H1 (cell line): ENCODE data around the gene CHRNG. TPM values are rescaled to one million over a fixed set of nuclear protein-coding genes. Genes with fewer than 3 reads are reported as not detected.

Experiments
- CEBPB ChIP-seq: IDR thresholded peaks from 2 replicates; pipeline ENCODE4 v1.6.1; 2012; ENCODE audit warnings: low read depth, low read length
- CREB1 ChIP-seq: IDR thresholded peaks from 2 replicates; pipeline ENCODE4 v1.6.1; 2012; ENCODE audit warnings: inconsistent platforms
- KDM4A ChIP-seq: IDR thresholded peaks from one replicate; pipeline ENCODE4 v1.7.1; 2012; ENCODE audit warnings: low read depth, mild to moderate bottlenecking, moderate library complexity, low read length, inconsistent platforms; ENCODE audit not compliant: severe bottlenecking
- RXRA ChIP-seq: IDR thresholded peaks from 2 replicates; pipeline ENCODE4 v1.6.1; 2011; ENCODE audit warnings: low read depth, mild to moderate bottlenecking, low read length, moderate library complexity; ENCODE audit not compliant: insufficient read depth
- SIN3A ChIP-seq, 2 experiments: IDR thresholded peaks in 1 of 2; conservative IDR thresholded peaks in 1 of 2; 2 replicates each; pipeline ENCODE4 v1.6.1; 2011 to 2012; ENCODE audit warnings: low read length in 2 of 2, improper control_type of control experiment in 1 of 2, low read depth in 1 of 2, mild to moderate bottlenecking in 1 of 2
- SP1 ChIP-seq: IDR thresholded peaks from 2 replicates; pipeline ENCODE4 v1.6.1; 2011; ENCODE audit warnings: low read depth, low read length
- TBP ChIP-seq: IDR thresholded peaks from 2 replicates; pipeline ENCODE4 v1.6.1; 2011; ENCODE audit warnings: low read depth, low read length, improper control_type of control experiment
- polyA plus RNA-seq, 7 experiments: library from polyadenylated mRNA; depleted of rRNA in 3 of 7; stranded (reverse) in 5 of 7; unstranded in 2 of 7; fragments of >200 nt in 5 of 7; fragments of 200-250 nt in 2 of 7; gene quantifications; 1 replicate in 5 of 7; 2 replicates in 1 of 7; 4 replicates in 1 of 7; pipeline versions ENCODE4 v1.2.1 to v1.2.3, GENCODE V29; 2011 to 2013; ENCODE audit warnings: missing spikeins in 2 of 7, mixed read lengths in 2 of 7
- total RNA-seq: library from RNA; stranded (reverse); fragmentation: NEBNext Ultra II Directional; extraction: Animal tissue kit (Norgen Biotek cat#: 25700); gene quantifications from 2 replicates; pipeline ENCODE4 v1.2.1, GENCODE V29; 2021

CHRNG gene
- total and polyA plus RNA-seq, 2 of the 8 experiments (the other 6 are each of a cell fraction or from before 2014, with no cell fraction given), result 0.05 TPM; not detected in 1

GRCh38 chr2:232502911-232503808, 36.3 kb upstream of the CHRNG start (continued):
- no peak for TF ChIP-seq SP1
- no peak for TF ChIP-seq CEBPB
- peak; percentile 18; the same call in 1 of the 2 replicates for TF ChIP-seq TBP
- peak; percentile 96 for TF ChIP-seq CREB1
- no peak for TF ChIP-seq RXRA
- 0 out of 4 replicates have a peak, but pooled peaks of 1 of the 2 experiments have one; percentile 20 for TF ChIP-seq SIN3A (conservative IDR thresholded peaks at IDR 0.05 in 1 of 2, IDR thresholded peaks at IDR 0.05 in 1 of 2; ENCODE audit: low read depth in 1 of 2, low read length in 2 of 2)
- TF ChIP-seq KDM4A, result peak; percentile 97
